Cardiac muscle cell (in vitro differentiated cells and primary cell): ENCODE measurements around the gene SYTL2. TPM values are rescaled to one million over a fixed set of nuclear protein-coding genes. Genes with fewer than 3 reads are reported as not detected.

ENCODE experiments used
- DNase-seq, 2 donors: peaks; one replicate each; pipeline versions ENCODE4 v3.0.0 to v3.0.0-alpha.2; 2010 to 2017; ENCODE audit warnings: low read depth in 1 of 2, low spot score in 1 of 2
- H3K27ac ChIP-seq: fragments of 200-600 bp; sonication (generic); 2 replicates; pipeline ENCODE4 v1.5.1; 2016
- H3K27me3 ChIP-seq: fragments of 200-600 bp; sonication (generic); 2 replicates; pipeline ENCODE4 v1.6.0; 2016; ENCODE audit warnings: control low read depth
- H3K36me3 ChIP-seq: fragments of 200-600 bp; sonication (generic); 2 replicates; pipeline ENCODE4 v1.5.1; 2016; ENCODE audit warnings: control low read depth
- H3K4me1 ChIP-seq: fragments of 200-600 bp; sonication (generic); 2 replicates; pipeline ENCODE4 v1.8.1; 2017; ENCODE audit warnings: low read depth, mild to moderate bottlenecking, mixed run types
- H3K4me3 ChIP-seq: fragments of 200-600 bp; sonication (generic); 2 replicates; pipeline ENCODE4 v1.5.1; 2016; ENCODE audit warnings: mild to moderate bottlenecking
- H3K9me3 ChIP-seq: fragments of 200-600 bp; sonication (generic); 2 replicates; pipeline ENCODE4 v1.5.1; 2017; ENCODE audit warnings: low read depth, mild to moderate bottlenecking, control low read depth
- polyA plus RNA-seq: library from polyadenylated mRNA; unstranded; fragments of >200 nt; fragmentation: Nextera tagmentation; extraction: Ambion mirVana; gene quantifications from 2 replicates; pipeline ENCODE4 v1.2.1, GENCODE V29; 2016
- total RNA-seq: library from RNA; depleted of rRNA; stranded (reverse); fragments of >200 nt; gene quantifications from 2 replicates; pipeline ENCODE4 v1.2.3, GENCODE V29; 2016
- TF ChIP-seq, protein P1 (sequence below): IDR thresholded peaks from 2 replicates; pipeline ENCODE4 v1.5.1; 2012; ENCODE audit warnings: low read depth, mild to moderate bottlenecking, low read length

SYTL2 gene
- total and polyA plus RNA-seq, 2 experiments from 2014 or later: 1.7 to 4.1 TPM

DNA sequence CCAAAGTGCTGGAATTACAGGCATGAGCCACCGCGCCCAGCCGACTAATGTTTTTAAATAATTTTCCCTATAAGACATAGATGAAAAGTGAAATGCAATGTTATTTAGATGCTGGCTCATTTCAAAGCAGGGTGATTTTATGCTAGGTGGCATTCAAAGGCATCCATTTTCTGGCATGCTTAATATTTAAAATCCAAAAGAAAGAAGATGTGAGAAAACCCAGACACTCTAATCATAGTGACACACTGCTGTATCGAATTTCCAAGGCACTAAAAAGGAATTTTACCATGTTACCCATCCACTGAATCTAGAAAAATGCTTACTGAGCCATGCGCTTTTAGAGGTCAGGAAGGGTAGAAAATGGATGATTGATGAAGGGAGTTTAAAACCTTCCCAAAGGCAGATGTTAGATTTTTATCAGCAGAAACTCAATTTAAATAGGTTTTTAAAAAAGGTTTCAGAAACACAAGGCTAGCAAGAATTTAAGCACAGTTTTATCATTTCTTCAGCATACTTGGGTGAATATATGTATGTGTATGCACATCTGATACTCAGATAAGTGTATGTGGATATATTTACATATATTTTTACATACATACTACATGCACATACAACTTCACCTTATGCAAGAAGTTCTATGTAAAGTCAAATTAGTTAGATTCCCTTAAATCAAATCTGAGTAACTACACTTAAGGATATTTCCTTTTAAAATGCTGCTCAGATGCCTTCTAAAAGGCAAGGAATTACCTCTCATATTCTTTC, 100.8 kb downstream of the SYTL2 start:
- TF ChIP-seq, protein P1, sequence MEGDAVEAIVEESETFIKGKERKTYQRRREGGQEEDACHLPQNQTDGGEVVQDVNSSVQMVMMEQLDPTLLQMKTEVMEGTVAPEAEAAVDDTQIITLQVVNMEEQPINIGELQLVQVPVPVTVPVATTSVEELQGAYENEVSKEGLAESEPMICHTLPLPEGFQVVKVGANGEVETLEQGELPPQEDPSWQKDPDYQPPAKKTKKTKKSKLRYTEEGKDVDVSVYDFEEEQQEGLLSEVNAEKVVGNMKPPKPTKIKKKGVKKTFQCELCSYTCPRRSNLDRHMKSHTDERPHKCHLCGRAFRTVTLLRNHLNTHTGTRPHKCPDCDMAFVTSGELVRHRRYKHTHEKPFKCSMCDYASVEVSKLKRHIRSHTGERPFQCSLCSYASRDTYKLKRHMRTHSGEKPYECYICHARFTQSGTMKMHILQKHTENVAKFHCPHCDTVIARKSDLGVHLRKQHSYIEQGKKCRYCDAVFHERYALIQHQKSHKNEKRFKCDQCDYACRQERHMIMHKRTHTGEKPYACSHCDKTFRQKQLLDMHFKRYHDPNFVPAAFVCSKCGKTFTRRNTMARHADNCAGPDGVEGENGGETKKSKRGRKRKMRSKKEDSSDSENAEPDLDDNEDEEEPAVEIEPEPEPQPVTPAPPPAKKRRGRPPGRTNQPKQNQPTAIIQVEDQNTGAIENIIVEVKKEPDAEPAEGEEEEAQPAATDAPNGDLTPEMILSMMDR: no peak
- Histone ChIP-seq H3K9me3 (peaks cover 4% of the 10 kb centered on the region), H3K4me3 (no peak overlapping the region), H3K27ac (no peak overlapping the region), H3K27me3 (no peaks in the 10 kb centered on the region), H3K36me3 (no peaks in the 10 kb centered on the region), H3K4me1 (no peaks in the 10 kb centered on the region)
- no peak for DNase-seq

DNA sequence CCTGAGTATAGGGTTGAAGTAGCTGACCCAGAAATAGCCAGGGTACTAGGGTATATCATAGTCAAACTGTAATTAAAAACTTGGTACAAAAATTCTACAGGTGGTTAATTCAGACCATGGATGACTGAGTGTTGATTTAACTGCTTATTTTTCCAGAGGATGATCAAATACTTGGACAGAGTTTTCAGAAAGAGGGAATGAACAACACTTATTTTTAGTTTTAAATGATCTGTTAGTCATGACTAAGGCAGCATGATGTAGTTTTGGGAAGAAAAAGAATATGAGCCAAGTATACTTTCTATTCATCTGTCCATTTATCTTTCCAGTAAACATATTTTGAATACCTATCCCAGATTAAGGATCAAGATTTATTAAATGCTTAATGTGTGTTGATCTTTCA, 105.1 kb downstream of the SYTL2 start:
- no peaks in the 10 kb centered on the region for H3K4me1 ChIP-seq
- TF ChIP-seq, protein P1: no peak
- no peak overlapping the region for H3K27ac ChIP-seq
- no peaks in the 10 kb centered on the region for H3K9me3 ChIP-seq
- H3K4me3 ChIP-seq: no peak overlapping the region
- no peaks in the 10 kb centered on the region for H3K36me3 ChIP-seq
- DNase-seq: no peak
- no peaks in the 10 kb centered on the region for H3K27me3 ChIP-seq

DNA sequence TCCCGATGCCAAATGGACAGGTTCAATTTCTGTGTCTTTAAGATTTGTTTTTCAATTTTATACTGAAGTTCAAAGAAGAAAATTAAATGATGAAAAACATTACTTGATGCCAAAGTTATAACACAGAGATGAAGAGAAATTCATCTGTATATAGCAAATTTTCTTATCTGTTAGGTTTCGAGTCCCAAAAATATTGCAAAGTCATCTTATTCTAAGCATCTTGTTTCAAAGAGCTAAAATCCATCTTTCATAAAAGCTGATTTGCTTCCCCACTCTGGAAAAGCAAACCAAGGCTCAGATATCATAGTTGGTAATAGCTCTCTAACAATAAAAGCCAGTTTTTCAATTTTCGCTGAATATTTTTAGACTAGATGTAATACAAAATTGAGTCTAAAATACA, 106.0 kb downstream of the SYTL2 start:
- no peak overlapping the region for H3K27ac ChIP-seq
- H3K36me3 ChIP-seq: no peaks in the 10 kb centered on the region
- H3K4me1 ChIP-seq: peaks cover 6% of the 10 kb centered on the region
- TF ChIP-seq, protein P1: no peak
- no peak for DNase-seq
- no peak overlapping the region for H3K4me3 ChIP-seq
- H3K27me3 ChIP-seq: no peaks in the 10 kb centered on the region
- no peaks in the 10 kb centered on the region for H3K9me3 ChIP-seq

DNA sequence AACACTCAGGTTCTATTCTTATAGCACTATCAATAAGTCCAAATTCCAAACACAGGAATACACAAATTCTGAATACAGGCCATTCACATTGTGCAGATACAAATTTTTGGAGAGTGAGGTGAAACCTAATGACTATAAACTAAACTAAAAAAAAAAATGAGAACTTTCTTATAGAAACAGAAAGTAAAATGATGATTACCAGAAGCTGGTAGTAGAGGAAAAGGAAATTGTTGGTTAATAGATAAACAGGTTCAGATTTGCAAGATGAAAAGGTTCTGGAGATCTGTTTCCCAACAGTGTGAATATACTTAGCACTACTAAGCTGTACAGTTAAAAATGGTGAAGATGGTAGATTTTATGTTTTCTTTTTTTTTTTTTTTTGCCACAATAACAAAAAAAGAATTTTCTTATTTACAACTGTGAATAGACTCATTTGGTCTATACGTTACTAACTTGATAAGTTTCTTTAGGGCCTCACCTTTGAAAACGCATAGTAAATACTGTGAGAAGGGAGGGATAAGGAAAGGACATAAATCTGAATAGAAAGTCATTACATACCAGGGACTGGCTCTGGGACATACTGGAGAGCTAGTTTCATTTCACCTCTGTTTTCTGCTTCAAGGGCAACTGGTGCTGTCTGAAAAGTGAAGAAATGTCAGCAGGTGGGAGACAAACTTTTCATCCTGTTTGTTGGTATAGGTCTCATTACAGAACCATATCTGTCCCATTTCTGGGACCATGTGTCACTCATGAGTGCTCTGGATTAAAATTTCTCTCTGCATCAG, 110.8 kb downstream of the SYTL2 start:
- Histone ChIP-seq H3K4me1 (peaks cover 10% of the 10 kb centered on the region), H3K4me3 (no peak overlapping the region), H3K9me3 (no peaks in the 10 kb centered on the region), H3K27ac (no peak overlapping the region), H3K36me3 (no peaks in the 10 kb centered on the region), H3K27me3 (no peaks in the 10 kb centered on the region)
- peak in 1 of 2 donors; percentile 8 for DNase-seq
- TF ChIP-seq, protein P1: no peak

DNA sequence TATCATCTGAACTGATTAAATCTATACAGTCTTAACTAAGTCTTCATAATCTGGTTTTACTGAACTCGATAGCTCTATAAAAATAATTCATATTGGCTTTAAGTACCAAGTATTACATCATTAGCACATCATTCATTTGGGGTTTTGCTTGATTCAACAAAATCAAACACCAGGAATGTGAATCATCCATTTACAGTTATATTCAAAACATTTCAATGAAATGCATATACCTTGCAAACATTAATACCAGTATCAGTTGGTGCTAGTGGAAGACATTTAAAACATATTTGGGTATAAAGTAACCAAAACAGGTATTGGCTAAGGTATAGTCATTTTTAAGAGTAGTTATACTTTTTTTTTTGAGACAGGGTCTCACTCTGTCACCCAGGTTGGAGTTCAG, 112.7 kb downstream of the SYTL2 start:
- Histone ChIP-seq H3K4me1 (peaks cover 10% of the 10 kb centered on the region), H3K27ac (no peak overlapping the region), H3K36me3 (no peaks in the 10 kb centered on the region), H3K4me3 (no peak overlapping the region), H3K27me3 (no peaks in the 10 kb centered on the region), H3K9me3 (no peaks in the 10 kb centered on the region)
- DNase-seq: no peak
- TF ChIP-seq, protein P1: no peak
